ENCODE measurements around the gene ZNF32.
A peak's percentile ranks its signal among the peaks of the same experiment; 100 is the strongest.

The ZNF32 gene

DNA sequence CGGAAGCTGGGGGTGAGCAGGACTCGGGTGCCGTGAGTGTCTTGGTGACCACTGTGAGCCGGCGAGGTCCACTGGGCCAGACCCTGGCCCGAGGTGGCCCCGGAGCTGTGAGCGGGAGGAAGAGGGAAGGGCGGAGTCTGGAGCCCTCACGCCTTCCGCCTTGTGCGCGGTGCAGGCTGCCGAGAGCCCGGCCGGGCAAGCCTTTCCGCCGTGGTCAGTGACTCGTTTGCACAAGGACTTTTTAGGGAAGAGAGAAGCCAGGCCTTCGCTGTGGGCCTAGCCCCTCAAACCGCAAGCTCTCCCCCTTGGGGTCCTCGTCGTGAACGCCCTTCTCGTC is 40.9 kb upstream of the ZNF32 start:
- H3K4me3 ChIP-seq (ENCODE audit: low read length) = peak overlapping the region; percentile 75
- H3K79me2 ChIP-seq (ENCODE audit: low read length) = no peaks in the 10 kb centered on the region
- TF ChIP-seq EZH2phosphoT487 (IDR thresholded peaks at IDR 0.05; ENCODE audit: low read length) (no peak), EZH2 (optimal IDR thresholded peaks at IDR 0.05; ENCODE audit: low read depth, low read length) (no peak)
- TF ChIP-seq, protein P1, sequence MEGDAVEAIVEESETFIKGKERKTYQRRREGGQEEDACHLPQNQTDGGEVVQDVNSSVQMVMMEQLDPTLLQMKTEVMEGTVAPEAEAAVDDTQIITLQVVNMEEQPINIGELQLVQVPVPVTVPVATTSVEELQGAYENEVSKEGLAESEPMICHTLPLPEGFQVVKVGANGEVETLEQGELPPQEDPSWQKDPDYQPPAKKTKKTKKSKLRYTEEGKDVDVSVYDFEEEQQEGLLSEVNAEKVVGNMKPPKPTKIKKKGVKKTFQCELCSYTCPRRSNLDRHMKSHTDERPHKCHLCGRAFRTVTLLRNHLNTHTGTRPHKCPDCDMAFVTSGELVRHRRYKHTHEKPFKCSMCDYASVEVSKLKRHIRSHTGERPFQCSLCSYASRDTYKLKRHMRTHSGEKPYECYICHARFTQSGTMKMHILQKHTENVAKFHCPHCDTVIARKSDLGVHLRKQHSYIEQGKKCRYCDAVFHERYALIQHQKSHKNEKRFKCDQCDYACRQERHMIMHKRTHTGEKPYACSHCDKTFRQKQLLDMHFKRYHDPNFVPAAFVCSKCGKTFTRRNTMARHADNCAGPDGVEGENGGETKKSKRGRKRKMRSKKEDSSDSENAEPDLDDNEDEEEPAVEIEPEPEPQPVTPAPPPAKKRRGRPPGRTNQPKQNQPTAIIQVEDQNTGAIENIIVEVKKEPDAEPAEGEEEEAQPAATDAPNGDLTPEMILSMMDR (IDR thresholded peaks at IDR 0.05; ENCODE audit: low read length) = no peak
- no peaks in the 10 kb centered on the region for H4K20me1 ChIP-seq (ENCODE audit: insufficient read depth, low read length)
- 0 out of 2 replicates have a peak, but pooled peaks cover 3% of the 10 kb centered on the region for H3K4me1 ChIP-seq (ENCODE audit: low read length)
- H3K9me3 ChIP-seq (replicated peaks; ENCODE audit: insufficient read depth, low read length) = no peaks in the 10 kb centered on the region
- peak overlapping the region; percentile 64; the same call in 1 of the 2 replicates for H3K9ac ChIP-seq (ENCODE audit: low read length)
- H3K36me3 ChIP-seq (replicated peaks; ENCODE audit: insufficient read depth, low read length) = no peaks in the 10 kb centered on the region
- DNase-seq = no peak
- no peaks in the 10 kb centered on the region for H3F3A ChIP-seq (ENCODE audit: insufficient read depth, low read length)
- peak overlapping the region; percentile 97 for H3K4me2 ChIP-seq (ENCODE audit: low read depth, low read length)
- H3K9me2 ChIP-seq (replicated peaks; ENCODE audit: insufficient read depth, low read length) = no peaks in the 10 kb centered on the region
- H2AFZ ChIP-seq (ENCODE audit: low read length) = peak overlapping the region; percentile 98
- H3K27me3 ChIP-seq (replicated peaks; ENCODE audit: insufficient read depth, low read length) = no peaks in the 10 kb centered on the region
- H3K27ac ChIP-seq (ENCODE audit: low read length) = no peak overlapping the region

DNA sequence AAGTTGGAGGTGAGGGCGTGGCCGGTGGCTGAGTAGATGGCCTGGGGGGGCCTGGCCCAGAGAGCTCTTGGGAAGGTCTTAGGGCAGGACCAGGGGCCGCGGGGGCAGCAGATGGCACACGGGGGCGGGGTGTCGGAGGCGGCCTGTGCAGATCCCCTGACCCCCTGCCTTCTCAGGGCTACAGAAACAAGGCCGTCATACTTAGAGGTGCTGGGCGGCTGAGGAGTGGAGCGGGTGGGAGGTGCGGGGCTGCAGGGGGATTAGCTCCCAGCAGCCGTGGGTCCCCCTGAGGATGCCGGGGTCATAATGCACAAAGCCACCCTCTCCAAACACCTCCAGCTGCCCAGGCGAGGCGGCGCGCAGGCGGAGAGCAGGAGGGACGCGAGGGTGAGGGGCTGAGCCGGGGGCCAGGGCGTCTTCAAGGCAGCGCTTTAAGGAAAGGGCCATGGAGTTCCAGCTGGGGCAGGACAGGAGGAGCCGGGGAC is 40.4 kb upstream of the ZNF32 start:
- peak overlapping the region; percentile 75; the same call in 1 of the 2 replicates for H3K4me3 ChIP-seq (ENCODE audit: low read length)
- 0 out of 2 replicates have a peak, but pooled peaks cover 3% of the 10 kb centered on the region for H3K4me1 ChIP-seq (ENCODE audit: low read length)
- H3K9me2 ChIP-seq (replicated peaks; ENCODE audit: insufficient read depth, low read length) = no peaks in the 10 kb centered on the region
- H3F3A ChIP-seq (ENCODE audit: insufficient read depth, low read length) = no peaks in the 10 kb centered on the region
- H4K20me1 ChIP-seq (ENCODE audit: insufficient read depth, low read length) = no peaks in the 10 kb centered on the region
- no peaks in the 10 kb centered on the region for H3K27me3 ChIP-seq (replicated peaks; ENCODE audit: insufficient read depth, low read length)
- no peaks in the 10 kb centered on the region for H3K79me2 ChIP-seq (ENCODE audit: low read length)
- no peak overlapping the region for H3K27ac ChIP-seq (ENCODE audit: low read length)
- peak overlapping the region; percentile 97 for H3K4me2 ChIP-seq (ENCODE audit: low read depth, low read length)
- TF ChIP-seq EZH2phosphoT487 (IDR thresholded peaks at IDR 0.05; ENCODE audit: low read length) (no peak), EZH2 (optimal IDR thresholded peaks at IDR 0.05; ENCODE audit: low read depth, low read length) (no peak)
- TF ChIP-seq, protein P1 (IDR thresholded peaks at IDR 0.05; ENCODE audit: low read length) = no peak
- no peaks in the 10 kb centered on the region for H3K9me3 ChIP-seq (replicated peaks; ENCODE audit: insufficient read depth, low read length)
- peak overlapping the region; percentile 98 for H2AFZ ChIP-seq (ENCODE audit: low read length)
- H3K9ac ChIP-seq (ENCODE audit: low read length) = no peak overlapping the region
- no peaks in the 10 kb centered on the region for H3K36me3 ChIP-seq (replicated peaks; ENCODE audit: insufficient read depth, low read length)
- no peak for DNase-seq

DNA sequence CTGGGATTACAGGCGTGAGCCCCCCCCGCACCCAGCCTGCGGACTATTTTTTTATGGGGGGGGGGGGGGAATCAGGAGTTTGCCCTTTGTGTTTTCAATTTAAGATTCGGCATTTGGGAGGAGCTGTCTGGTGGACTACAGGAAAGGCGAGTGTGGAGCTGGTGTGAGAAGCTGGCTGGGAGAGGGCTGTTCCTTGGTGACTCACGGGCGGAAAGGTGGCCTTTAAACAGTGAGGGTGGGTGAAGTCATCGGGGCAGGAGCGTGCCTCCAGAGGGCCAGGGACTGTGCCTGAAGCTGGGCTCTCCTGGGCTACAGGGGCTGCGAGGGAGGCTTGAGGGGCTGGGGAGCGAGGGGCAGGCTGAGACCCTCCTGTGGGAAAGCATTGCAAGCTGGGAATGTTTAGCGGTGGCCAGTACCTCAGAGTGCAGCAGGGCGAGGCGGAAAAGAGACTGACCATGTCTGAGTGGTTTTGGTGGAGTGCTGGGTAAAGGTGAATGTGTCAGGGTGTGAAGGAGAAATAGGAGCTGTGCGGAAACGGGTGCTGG is 39.7 kb upstream of the ZNF32 start:
- no peaks in the 10 kb centered on the region for H3K9me3 ChIP-seq (replicated peaks; ENCODE audit: insufficient read depth, low read length)
- H4K20me1 ChIP-seq (ENCODE audit: insufficient read depth, low read length) = no peaks in the 10 kb centered on the region
- no peak overlapping the region for H2AFZ ChIP-seq (ENCODE audit: low read length)
- H3F3A ChIP-seq (ENCODE audit: insufficient read depth, low read length) = no peaks in the 10 kb centered on the region
- DNase-seq = no peak
- no peaks in the 10 kb centered on the region for H3K36me3 ChIP-seq (replicated peaks; ENCODE audit: insufficient read depth, low read length)
- no peak overlapping the region for H3K27ac ChIP-seq (ENCODE audit: low read length)
- no peak overlapping the region for H3K4me3 ChIP-seq (ENCODE audit: low read length)
- no peaks in the 10 kb centered on the region for H3K27me3 ChIP-seq (replicated peaks; ENCODE audit: insufficient read depth, low read length)
- H3K4me2 ChIP-seq (ENCODE audit: low read depth, low read length) = no peak overlapping the region
- no peak for TF ChIP-seq EZH2 (optimal IDR thresholded peaks at IDR 0.05; ENCODE audit: low read depth, low read length)
- TF ChIP-seq EZH2phosphoT487 (IDR thresholded peaks at IDR 0.05; ENCODE audit: low read length) = no peak
- TF ChIP-seq, protein P1 (IDR thresholded peaks at IDR 0.05; ENCODE audit: low read length) = no peak
- H3K79me2 ChIP-seq (ENCODE audit: low read length) = no peaks in the 10 kb centered on the region
- H3K9ac ChIP-seq (ENCODE audit: low read length) = no peak overlapping the region
- no peaks in the 10 kb centered on the region for H3K9me2 ChIP-seq (replicated peaks; ENCODE audit: insufficient read depth, low read length)
- H3K4me1 ChIP-seq (ENCODE audit: low read length) = 0 out of 2 replicates have a peak, but pooled peaks cover 3% of the 10 kb centered on the region
